Measurements from ENCODE around the gene N4BP2L1.
A peak's percentile ranks its signal among the peaks of the same experiment; 100 is the strongest.

Gene N4BP2L1

GRCh38 chr13:32431361-32431760 lies 3.4 kb upstream of the N4BP2L1 start:
- DNase-seq: no peak

GRCh38 chr13:32430018-32430747 lies 2.3 kb upstream of the N4BP2L1 start:
- no peak for DNase-seq

GRCh38 chr13:32429433-32429909 lies 1.5 kb upstream of the N4BP2L1 start:
- DNase-seq: no peak

GRCh38 chr13:32428581-32429432 lies 877 bp upstream of the N4BP2L1 start:
- DNase-seq: no peak

- DNase-seq: peak in 1 of 2 experiments; percentile 37
Measured at GRCh38 chr13:32426990-32427851, 709 bp downstream of the N4BP2L1 start.

- DNase-seq: no peak
Measured at GRCh38 chr13:32426191-32426989, 1.5 kb downstream of the N4BP2L1 start.

- DNase-seq: no peak
Measured at GRCh38 chr13:32425158-32425557, 2.8 kb downstream of the N4BP2L1 start.

- no peak for DNase-seq
Measured at GRCh38 chr13:32423592-32423991, 4.3 kb downstream of the N4BP2L1 start.

- DNase-seq: no peak
Measured at GRCh38 chr13:32419862-32420261, 8.1 kb downstream of the N4BP2L1 start.

GRCh38 chr13:32417995-32418394 lies 9.9 kb downstream of the N4BP2L1 start:
- no peak for DNase-seq

GRCh38 chr13:32415019-32415418 lies 12.9 kb downstream of the N4BP2L1 start:
- no peak for DNase-seq

- DNase-seq: no peak
Measured at GRCh38 chr13:32414580-32414979, 13.3 kb downstream of the N4BP2L1 start.

- no peak for DNase-seq
Measured at GRCh38 chr13:32413284-32413683, 14.6 kb downstream of the N4BP2L1 start.

GRCh38 chr13:32409561-32410421 lies 18.1 kb downstream of the N4BP2L1 start:
- peak in 1 of 2 experiments; percentile 16 for DNase-seq

- DNase-seq: no peak
Measured at GRCh38 chr13:32409001-32409313, 19.0 kb downstream of the N4BP2L1 start.

GRCh38 chr13:32408296-32409000 lies 19.5 kb downstream of the N4BP2L1 start:
- DNase-seq: no peak

GRCh38 chr13:32407854-32408253 lies 20.1 kb downstream of the N4BP2L1 start:
- DNase-seq: no peak

- DNase-seq: no peak
Measured at GRCh38 chr13:32403108-32403507, 24.8 kb downstream of the N4BP2L1 start.

GRCh38 chr13:32391101-32391619 lies 36.8 kb downstream of the N4BP2L1 start:
- DNase-seq: no peak

GRCh38 chr13:32390484-32390883 lies 37.4 kb downstream of the N4BP2L1 start:
- no peak for DNase-seq

All from NCI-H446 (cell line).